PC-9 (cell line): ENCODE measurements around the gene FOXN4. TPM values are rescaled to one million over a fixed set of nuclear protein-coding genes. Genes with fewer than 3 reads are reported as not detected.

ENCODE experiments used
- BruUV-seq: library from RNA; stranded (reverse); fragments of 400-500 nt; replicated peaks from 2 replicates; lab custom pipeline; 2021; lab: Mats Ljungman, UMichigan
- CTCF ChIA-PET: fragments of 300-600 bp; sonication (Branson Sonifier 250); formaldehyde crosslinking; loops from one replicate; lab custom pipeline; 2022; ENCODE audit warnings: antibody characterized with exemption; lab: Charles Lee
- POLR2A ChIA-PET: fragments of 300-600 bp; sonication (Branson Sonifier 250); formaldehyde crosslinking; loops from one replicate; lab custom pipeline; 2022; ENCODE audit warnings: antibody characterized with exemption; ENCODE audit not compliant: unreplicated experiment; lab: Charles Lee
- DNase-seq, 2 experiments: peaks; one replicate each; pipeline versions ENCODE4 v3.0.0 to v3.0.0-alpha.2; 2015 to 2022; ENCODE audit warnings: mixed read lengths in 1 of 2
- H2AFZ ChIP-seq: fragments of 200-600 bp; sonication (generic); 2 replicates; pipeline ENCODE4 v1.8.1; 2017; ENCODE audit warnings: antibody characterized with exemption
- H3F3A ChIP-seq: fragments of 200-600 bp; sonication (generic); 2 replicates; pipeline ENCODE4 v1.8.1; 2017; ENCODE audit warnings: antibody characterized with exemption, mild to moderate bottlenecking, low read depth; ENCODE audit not compliant: insufficient read depth
- H3K27ac ChIP-seq: fragments of 200-600 bp; sonication (generic); 2 replicates; pipeline ENCODE4 v1.6.1; 2016; ENCODE audit warnings: mixed run types
- H3K27me3 ChIP-seq: fragments of 200-600 bp; sonication (generic); 2 replicates; pipeline ENCODE4 v1.6.1; 2016; ENCODE audit warnings: low read depth, mixed run types; ENCODE audit not compliant: insufficient read depth
- H3K36me3 ChIP-seq: fragments of 200-600 bp; sonication (generic); 2 replicates; pipeline ENCODE4 v1.6.1; 2016; ENCODE audit warnings: low read depth, mixed run types
- H3K4me1 ChIP-seq: fragments of 200-600 bp; sonication (generic); replicated peaks from 2 replicates; pipeline ENCODE4 v1.6.1; 2016; ENCODE audit warnings: mixed run types; ENCODE audit not compliant: insufficient read depth
- H3K4me2 ChIP-seq: fragments of 200-600 bp; sonication (generic); 2 replicates; pipeline ENCODE4 v1.6.1; 2017; ENCODE audit warnings: mixed run types
- H3K4me3 ChIP-seq: fragments of 200-600 bp; sonication (generic); 2 replicates; pipeline ENCODE4 v1.6.1; 2016; ENCODE audit warnings: mixed run types
- H3K79me2 ChIP-seq: fragments of 200-600 bp; sonication (generic); 2 replicates; pipeline ENCODE4 v1.6.1; 2017; ENCODE audit warnings: low read depth, mixed run types
- H3K9me2 ChIP-seq: fragments of 200-600 bp; sonication (generic); 2 replicates; pipeline ENCODE4 v1.8.1; 2017; ENCODE audit warnings: mild to moderate bottlenecking; ENCODE audit not compliant: insufficient read depth
- H3K9me3 ChIP-seq: fragments of 200-600 bp; sonication (generic); 2 replicates; pipeline ENCODE4 v1.8.1; 2016; ENCODE audit warnings: low read depth; ENCODE audit not compliant: insufficient read depth
- H4K20me1 ChIP-seq: fragments of 200-600 bp; sonication (generic); 2 replicates; pipeline ENCODE4 v1.8.1; 2017; ENCODE audit not compliant: insufficient read depth
- CTCF ChIP-seq: fragments of 200-600 bp; sonication (generic); conservative IDR thresholded peaks from 2 replicates; pipeline ENCODE4 v1.6.1; 2017; ENCODE audit warnings: mixed run types, antibody characterized with exemption, mild to moderate bottlenecking, moderate library complexity
- EZH2 ChIP-seq: fragments of 200-600 bp; sonication (generic); IDR thresholded peaks from 2 replicates; pipeline ENCODE4 v1.8.0; 2017; ENCODE audit warnings: antibody characterized with exemption, low read depth
- intact Hi-C: fragments of 100-400 bp; cut with micrococcal nuclease; formaldehyde crosslinking; loops from one replicate; pipeline ENCODE4 v1.10.0; 2022; ENCODE audit not compliant: unreplicated experiment
- total RNA-seq: library from RNA; stranded (reverse); gene quantifications from 2 replicates; pipeline ENCODE4 v1.2.3, GENCODE V29; 2021

Gene FOXN4
- total RNA-seq, 1 experiment from 2014 or later, result not detected

- ChIA-PET POLR2A (no interaction called here), CTCF (no interaction called here)
- Histone ChIP-seq H4K20me1 (no peaks in the 10 kb centered on the region), H3K27me3 (peaks cover 7% of the 10 kb centered on the region; the same call in 1 of the 2 replicates), H3K4me3 (no peak overlapping the region), H3K27ac (no peak overlapping the region), H3K9me3 (no peaks in the 10 kb centered on the region), H3F3A (no peaks in the 10 kb centered on the region), H3K4me2 (no peak overlapping the region), H2AFZ (no peak overlapping the region), H3K4me1 (no peaks in the 10 kb centered on the region), H3K79me2 (no peaks in the 10 kb centered on the region), H3K9me2 (no peaks in the 10 kb centered on the region), H3K36me3 (no peaks in the 10 kb centered on the region)
- no TSS peak for BruUV-seq
- TF ChIP-seq EZH2, result no peak
- TF ChIP-seq CTCF, result no peak
- no peak for DNase-seq
- intact Hi-C loops, result no loop called here
These were observed 67.1 kb downstream of the FOXN4 start for GRCh38 chr12:109241936-109242335.

GRCh38 chr12:109240365-109240764 is 68.7 kb downstream of the FOXN4 start:
- POLR2A ChIA-PET, result no interaction called here
- no TSS peak for BruUV-seq

GRCh38 chr12:109239691-109240090 is 69.4 kb downstream of the FOXN4 start:
- H3K36me3 ChIP-seq, result no peaks in the 10 kb centered on the region
- no peak for DNase-seq
- no TSS peak for BruUV-seq
- TF ChIP-seq CTCF (no peak), EZH2 (no peak)
- no peaks in the 10 kb centered on the region for H3K79me2 ChIP-seq
- H3F3A ChIP-seq, result no peaks in the 10 kb centered on the region
- no peaks in the 10 kb centered on the region for H3K9me2 ChIP-seq
- intact Hi-C loops, result no loop called here
- ChIA-PET POLR2A (no interaction called here), CTCF (no interaction called here)
- H3K9me3 ChIP-seq, result no peaks in the 10 kb centered on the region
- H4K20me1 ChIP-seq, result no peaks in the 10 kb centered on the region
- no peak overlapping the region for H3K4me2 ChIP-seq
- H3K4me1 ChIP-seq, result no peaks in the 10 kb centered on the region
- H3K27me3 ChIP-seq, result peaks cover 19% of the 10 kb centered on the region; the same call in 1 of the 2 replicates
- no peak overlapping the region for H3K27ac ChIP-seq
- H3K4me3 ChIP-seq, result no peak overlapping the region
- H2AFZ ChIP-seq, result no peak overlapping the region

More at GRCh38 chr12:109240365-109240764, 68.7 kb downstream of the FOXN4 start:
- DNase-seq, result no peak
- CTCF ChIA-PET, result no interaction called here
- Histone ChIP-seq H3K27ac (no peak overlapping the region), H2AFZ (no peak overlapping the region), H3K9me3 (no peaks in the 10 kb centered on the region), H3K4me1 (no peaks in the 10 kb centered on the region), H3F3A (no peaks in the 10 kb centered on the region), H3K79me2 (no peaks in the 10 kb centered on the region), H3K36me3 (no peaks in the 10 kb centered on the region), H3K27me3 (peaks cover 13% of the 10 kb centered on the region; the same call in 1 of the 2 replicates), H4K20me1 (no peaks in the 10 kb centered on the region), H3K4me3 (no peak overlapping the region), H3K9me2 (no peaks in the 10 kb centered on the region), H3K4me2 (no peak overlapping the region)
- TF ChIP-seq EZH2 (no peak), CTCF (no peak)
- intact Hi-C loops, result no loop called here
